Peyer's patch (tissue), 4 donors: Measurements from ENCODE around the gene ARHGAP12.

Experiments
- CTCF ChIP-seq, 6 experiments: fragments of 450-650 bp in 4 of 6; fragments of 200-600 bp in 2 of 6; sonication (generic) in 1 of 6; IDR thresholded peaks; one replicate each; pipeline ENCODE4 v1.5.1; 2017 to 2019; ENCODE audit warnings: antibody characterized with exemption in 6 of 6, mild to moderate bottlenecking in 3 of 6, moderate library complexity in 1 of 6
- POLR2A ChIP-seq, 2 donors: fragments of 450-650 bp; IDR thresholded peaks; one replicate each; pipeline ENCODE4 v1.5.1; 2017; ENCODE audit warnings: antibody characterized with exemption in 2 of 2, mild to moderate bottlenecking in 2 of 2, moderate library complexity in 2 of 2

GRCh38 chr10:31929261-31930022, 811 bp upstream of the ARHGAP12 start:
- TF ChIP-seq CTCF (IDR thresholded peaks at IDR 0.05): no peak
- TF ChIP-seq POLR2A (IDR thresholded peaks at IDR 0.05): peak in 1 of 2 donors; percentile 56
